GM12873 (cell line): ENCODE measurements around the gene GARNL3.

Experiments used
- TF ChIP-seq, protein P1 (sequence below): IDR thresholded peaks from 2 replicates; pipeline ENCODE4 v1.5.1; 2012; ENCODE audit warnings: low read depth, mild to moderate bottlenecking, moderate library complexity, low read length, control low read depth; ENCODE audit not compliant: insufficient read depth; ENCODE audit errors: missing control alignments

Gene GARNL3

DNA sequence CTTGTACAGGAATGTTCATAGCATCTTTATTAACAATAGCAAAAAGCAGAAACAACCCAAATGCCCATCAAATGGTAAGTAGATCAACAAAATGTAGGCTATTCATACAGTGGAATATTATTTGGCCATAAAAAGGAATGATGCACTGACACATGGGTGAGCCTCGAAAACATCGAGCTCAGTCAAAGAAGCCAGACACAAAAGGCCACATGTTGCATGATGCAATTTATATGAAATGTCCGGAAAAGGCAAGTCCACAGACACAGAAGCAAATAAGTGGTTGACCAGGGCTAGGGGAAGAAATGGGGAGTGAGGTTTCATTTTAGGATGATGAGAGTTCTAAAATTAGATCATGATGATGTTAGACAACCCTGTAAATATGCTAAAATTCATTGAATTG, 115.9 kb downstream of the GARNL3 start:
- TF ChIP-seq, protein P1, sequence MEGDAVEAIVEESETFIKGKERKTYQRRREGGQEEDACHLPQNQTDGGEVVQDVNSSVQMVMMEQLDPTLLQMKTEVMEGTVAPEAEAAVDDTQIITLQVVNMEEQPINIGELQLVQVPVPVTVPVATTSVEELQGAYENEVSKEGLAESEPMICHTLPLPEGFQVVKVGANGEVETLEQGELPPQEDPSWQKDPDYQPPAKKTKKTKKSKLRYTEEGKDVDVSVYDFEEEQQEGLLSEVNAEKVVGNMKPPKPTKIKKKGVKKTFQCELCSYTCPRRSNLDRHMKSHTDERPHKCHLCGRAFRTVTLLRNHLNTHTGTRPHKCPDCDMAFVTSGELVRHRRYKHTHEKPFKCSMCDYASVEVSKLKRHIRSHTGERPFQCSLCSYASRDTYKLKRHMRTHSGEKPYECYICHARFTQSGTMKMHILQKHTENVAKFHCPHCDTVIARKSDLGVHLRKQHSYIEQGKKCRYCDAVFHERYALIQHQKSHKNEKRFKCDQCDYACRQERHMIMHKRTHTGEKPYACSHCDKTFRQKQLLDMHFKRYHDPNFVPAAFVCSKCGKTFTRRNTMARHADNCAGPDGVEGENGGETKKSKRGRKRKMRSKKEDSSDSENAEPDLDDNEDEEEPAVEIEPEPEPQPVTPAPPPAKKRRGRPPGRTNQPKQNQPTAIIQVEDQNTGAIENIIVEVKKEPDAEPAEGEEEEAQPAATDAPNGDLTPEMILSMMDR = no peak

DNA sequence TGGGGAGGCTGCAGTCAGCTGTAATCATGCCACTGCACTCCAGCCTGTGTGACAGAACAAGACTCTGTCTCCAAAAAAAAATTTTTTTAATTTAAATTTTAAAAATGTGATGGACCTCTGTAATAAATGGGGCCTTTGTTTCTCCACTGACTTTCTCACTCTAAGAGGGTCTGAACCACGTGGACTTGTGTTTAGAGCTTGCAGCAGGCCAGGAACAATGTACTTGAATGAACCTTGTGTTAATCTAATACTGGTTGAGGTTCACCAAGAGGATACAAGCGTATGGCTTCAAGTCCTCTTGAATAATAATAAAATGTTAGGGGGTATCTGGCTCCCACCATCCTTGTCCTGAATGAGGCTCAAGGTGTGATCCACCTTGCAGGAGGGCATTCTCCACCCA, 118.0 kb downstream of the GARNL3 start:
- TF ChIP-seq, protein P1 = no peak

DNA sequence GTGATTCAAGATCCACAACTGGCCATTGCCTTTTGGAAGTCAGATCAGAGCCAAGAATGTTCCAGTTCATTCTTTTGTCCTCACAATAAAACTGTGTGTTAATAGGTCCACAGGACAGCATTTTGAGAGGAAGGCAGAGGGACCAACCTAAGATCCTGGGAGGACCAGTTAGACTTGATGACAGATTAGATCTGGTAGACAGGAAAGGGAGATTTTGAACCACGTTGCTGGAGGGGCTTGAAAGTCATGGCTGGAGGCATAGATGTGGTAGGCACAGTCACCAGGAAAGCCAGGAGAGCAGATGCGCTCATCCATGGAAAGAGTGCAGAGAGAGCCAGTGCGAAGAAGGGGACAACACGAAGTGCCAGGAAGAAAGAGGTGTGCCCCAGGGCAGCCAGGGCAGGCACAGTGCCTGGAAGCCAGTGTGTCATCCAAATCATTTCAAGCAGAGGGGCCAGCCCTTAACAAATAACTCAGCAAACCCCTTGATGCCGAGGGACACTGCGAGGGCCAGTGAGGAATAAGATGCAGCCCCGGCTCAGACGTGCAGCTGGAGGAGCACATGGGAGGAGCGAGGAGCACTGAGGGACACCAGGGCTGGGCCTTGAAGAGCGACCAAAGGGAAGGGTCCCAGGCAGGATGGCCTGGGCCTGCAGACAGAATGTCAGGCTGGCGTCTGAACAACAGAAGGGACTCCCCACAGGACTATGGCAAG, 119.6 kb downstream of the GARNL3 start:
- TF ChIP-seq, protein P1 = no peak

DNA sequence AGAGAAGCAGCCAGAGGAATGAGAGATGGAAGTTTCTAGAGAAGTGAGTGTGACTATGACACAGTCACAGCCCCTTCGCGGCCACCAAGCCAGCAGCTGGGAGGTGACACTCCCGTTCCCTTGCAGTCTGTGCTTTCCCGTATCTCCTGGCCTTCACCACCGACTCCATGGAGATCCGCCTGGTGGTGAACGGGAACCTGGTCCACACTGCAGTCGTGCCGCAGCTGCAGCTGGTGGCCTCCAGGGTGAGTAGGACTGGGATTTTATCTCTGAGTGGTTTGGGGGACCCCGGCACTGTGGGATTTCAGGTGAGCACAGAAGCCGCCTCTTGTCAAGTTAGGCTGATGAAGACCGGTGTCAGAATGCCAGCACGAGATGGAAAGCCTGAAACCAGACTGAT, 120.3 kb downstream of the GARNL3 start:
- TF ChIP-seq, protein P1 = no peak

DNA sequence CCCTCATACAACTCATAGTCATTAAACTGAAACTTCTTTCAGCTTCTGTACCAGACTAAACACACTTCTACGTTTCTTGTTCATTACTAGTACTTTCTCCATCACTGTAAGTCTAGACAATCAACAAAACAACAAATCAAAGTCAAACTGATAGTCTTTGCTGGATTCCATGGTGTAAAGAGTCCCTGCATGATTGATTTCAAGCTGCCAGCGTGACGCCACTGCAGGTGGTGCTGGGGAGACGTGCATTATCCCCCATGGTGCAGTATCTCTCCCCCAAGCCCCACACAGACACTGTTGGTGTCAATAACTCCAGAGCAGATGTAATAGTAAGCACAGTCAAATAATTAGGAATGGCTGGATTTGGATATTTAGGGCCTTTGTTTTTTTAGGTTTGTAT, 121.7 kb downstream of the GARNL3 start:
- TF ChIP-seq, protein P1 = no peak

DNA sequence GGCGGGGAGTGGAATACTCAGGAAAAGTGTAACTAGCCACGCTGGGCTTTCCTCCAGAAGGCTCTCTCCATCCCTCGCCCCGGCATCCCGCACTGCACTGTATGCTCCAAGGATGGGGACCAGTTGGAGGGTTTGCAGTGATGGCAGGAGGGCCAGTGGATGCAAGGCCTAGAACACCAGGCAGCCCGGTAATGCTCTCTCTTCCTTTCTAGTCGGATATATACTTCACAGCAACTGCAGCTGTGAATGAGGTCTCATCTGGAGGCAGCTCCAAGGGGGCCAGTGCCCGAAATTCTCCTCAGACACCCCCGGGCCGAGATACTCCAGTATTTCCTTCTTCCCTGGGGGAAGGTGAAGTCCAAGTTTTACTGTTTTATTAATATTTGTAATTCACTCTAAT, 122.4 kb downstream of the GARNL3 start:
- TF ChIP-seq, protein P1 = no peak

DNA sequence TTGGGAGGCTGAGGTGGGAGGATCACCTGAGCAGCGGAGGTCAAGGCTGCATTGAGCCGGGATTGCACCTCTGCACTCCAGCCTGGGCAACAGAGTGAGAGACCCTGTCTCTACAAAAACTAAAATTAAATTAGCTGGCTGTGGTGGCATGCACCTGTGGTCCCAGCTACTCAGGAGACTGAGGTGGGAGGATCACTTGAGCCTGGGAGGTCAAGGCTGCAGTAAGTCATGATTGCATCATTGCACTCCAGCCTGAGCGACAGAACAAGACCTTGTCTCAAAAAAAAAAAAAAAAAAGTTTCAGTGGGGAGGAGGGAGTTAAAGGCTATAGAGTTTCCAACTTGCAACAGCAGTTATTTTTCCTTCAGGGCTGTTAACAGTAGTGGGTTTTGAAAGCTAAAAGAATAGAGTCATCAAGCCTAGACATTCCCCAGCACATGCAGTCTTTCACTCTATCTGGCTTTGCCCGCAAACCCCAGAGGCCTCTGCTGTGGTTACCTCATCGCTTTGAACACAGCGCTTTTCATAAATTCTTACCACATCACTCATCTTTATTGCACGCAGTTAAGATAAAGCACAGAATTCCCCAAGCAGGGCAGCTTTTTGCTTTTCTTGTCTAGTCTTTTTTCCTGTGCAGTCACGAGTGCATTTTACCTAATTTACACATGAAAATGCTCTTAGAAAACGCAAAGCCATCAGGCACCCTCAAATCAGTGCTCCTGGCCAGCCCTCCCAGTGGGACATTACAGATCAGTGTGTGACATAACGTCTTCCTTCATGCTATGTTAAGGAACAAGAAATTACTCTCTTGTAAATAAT, 123.7 kb downstream of the GARNL3 start:
- TF ChIP-seq, protein P1 = no peak
